Amniotic stem cell (primary cell): Measurements from ENCODE around the gene SRSF12.
"Not testable (repeated sequence)": the region's sequence is repeated elsewhere in the genome, so short reads cannot be mapped to it uniquely, and the experiment has no call there.

ENCODE experiments used
- DNase-seq: peaks from one replicate; lab custom pipeline; 2025; lab: John Stamatoyannopoulos, UW

Gene SRSF12

GRCh38 chr6:89071036-89071435 lies 46.8 kb downstream of the SRSF12 start:
- no peak for DNase-seq

GRCh38 chr6:89069536-89070163 lies 48.2 kb downstream of the SRSF12 start:
- DNase-seq: no peak

GRCh38 chr6:89068695-89069094 lies 49.2 kb downstream of the SRSF12 start:
- DNase-seq: no peak

- no peak for DNase-seq
These were observed 50.1 kb downstream of the SRSF12 start for GRCh38 chr6:89067796-89068195.

GRCh38 chr6:89066940-89067646 lies 50.8 kb downstream of the SRSF12 start:
- no peak for DNase-seq

- DNase-seq: not testable (repeated sequence)
These were observed 51.8 kb downstream of the SRSF12 start for GRCh38 chr6:89066121-89066520.

- not testable (repeated sequence) for DNase-seq
These were observed 52.9 kb downstream of the SRSF12 start for GRCh38 chr6:89064931-89065330.

- DNase-seq: no peak
These were observed 54.0 kb downstream of the SRSF12 start for GRCh38 chr6:89063881-89064280.

GRCh38 chr6:89059227-89059626 lies 58.6 kb downstream of the SRSF12 start:
- no peak for DNase-seq

- DNase-seq: no peak
These were observed 59.2 kb downstream of the SRSF12 start for GRCh38 chr6:89058627-89059026.

- no peak for DNase-seq
These were observed 60.1 kb downstream of the SRSF12 start for GRCh38 chr6:89057759-89058158.

GRCh38 chr6:89054208-89054607 lies 63.7 kb downstream of the SRSF12 start:
- no peak for DNase-seq

GRCh38 chr6:89051676-89052075 lies 66.2 kb downstream of the SRSF12 start:
- no peak for DNase-seq

GRCh38 chr6:89050697-89051096 lies 67.2 kb downstream of the SRSF12 start:
- no peak for DNase-seq

- DNase-seq: no peak
These were observed 67.7 kb downstream of the SRSF12 start for GRCh38 chr6:89050155-89050554.

GRCh38 chr6:89048985-89049384 lies 68.9 kb downstream of the SRSF12 start:
- no peak for DNase-seq

GRCh38 chr6:89048288-89048923 lies 69.5 kb downstream of the SRSF12 start:
- DNase-seq: no peak

- no peak for DNase-seq
These were observed 70.4 kb downstream of the SRSF12 start for GRCh38 chr6:89047473-89047872.
